ENCODE results near the gene GNRH2.
"Not testable (repeated sequence)": the region's sequence is repeated elsewhere in the genome, so short reads cannot be mapped to it uniquely, and the experiment has no call there.

The GNRH2 gene

GRCh38 chr20:3044336-3044965 lies 1.0 kb downstream of the GNRH2 start:
- DNase-seq: no peak

GRCh38 chr20:3045042-3045815 lies 1.8 kb downstream of the GNRH2 start:
- DNase-seq: peak; percentile 60

- DNase-seq: peak; percentile 81
Measured at GRCh38 chr20:3045816-3046676, 2.6 kb downstream of the GNRH2 start, which contains the start of gene MRPS26. Gene MRPS26 (plus strand): TSS chr20:3046052. CDS start chr20:3046069, 17 bp downstream.

- no peak for DNase-seq
Measured at GRCh38 chr20:3046677-3047462, 3.4 kb downstream of the GNRH2 start.

- no peak for DNase-seq
Measured at GRCh38 chr20:3047486-3048419, 4.3 kb downstream of the GNRH2 start.

GRCh38 chr20:3051385-3052019 lies 8.1 kb downstream of the GNRH2 start:
- DNase-seq: no peak

- DNase-seq: no peak
Measured at GRCh38 chr20:3059489-3059888, 16.1 kb downstream of the GNRH2 start.

- DNase-seq: not testable (repeated sequence)
Measured at GRCh38 chr20:3064119-3064518, 20.7 kb downstream of the GNRH2 start.

GRCh38 chr20:3067139-3068014 lies 24.0 kb downstream of the GNRH2 start:
- DNase-seq: no peak

GRCh38 chr20:3068075-3068474 lies 24.7 kb downstream of the GNRH2 start:
- DNase-seq: no peak

- DNase-seq: no peak
Measured at GRCh38 chr20:3068986-3069900, 25.8 kb downstream of the GNRH2 start.

GRCh38 chr20:3070725-3071124 lies 27.3 kb downstream of the GNRH2 start:
- no peak for DNase-seq

GRCh38 chr20:3071266-3071609 lies 27.8 kb downstream of the GNRH2 start:
- DNase-seq: no peak

GRCh38 chr20:3071610-3072529 lies 28.4 kb downstream of the GNRH2 start, which contains the start of gene OXT:
Gene OXT (plus strand): TSS chr20:3071620. CDS start chr20:3071656, 36 bp downstream.
- DNase-seq: peak; percentile 65

GRCh38 chr20:3072530-3073250 lies 29.3 kb downstream of the GNRH2 start:
- no peak for DNase-seq

GRCh38 chr20:3073251-3073643 lies 29.8 kb downstream of the GNRH2 start:
- DNase-seq: not testable (repeated sequence)

GRCh38 chr20:3074812-3075211 lies 31.4 kb downstream of the GNRH2 start:
- DNase-seq: no peak
